Tibial artery (tissue), 4 donors: Measurements from ENCODE around the gene FFAR1.

Experiments used
- DNase-seq, 2 donors: peaks; one replicate each; pipeline ENCODE4 v3.0.0-alpha.2; 2019
- H3K27ac ChIP-seq, 2 donors: fragments of 200-600 bp; sonication (generic) in 1 of 2; 1 replicate in 1 of 2; 2 replicates in 1 of 2; pipeline ENCODE4 v1.5.1; 2018 to 2019; ENCODE audit warnings: mild to moderate bottlenecking in 1 of 2
- H3K27me3 ChIP-seq, 2 donors: fragments of 200-600 bp; sonication (generic) in 1 of 2; one replicate each; pipeline versions ENCODE4 v1.5.1 to v1.6.0; 2016 to 2019
- H3K36me3 ChIP-seq, 3 donors: fragments of 200-600 bp; sonication (generic) in 2 of 3; one replicate each; pipeline ENCODE4 v1.5.1; 2016 to 2019; ENCODE audit warnings: mild to moderate bottlenecking in 2 of 3
- H3K4me1 ChIP-seq, 4 donors: fragments of 200-600 bp; sonication (generic) in 2 of 4; 1 replicate in 3 of 4; 2 replicates in 1 of 4; pipeline ENCODE4 v1.5.1; 2016 to 2019
- H3K4me3 ChIP-seq, 2 donors: fragments of 200-600 bp; sonication (generic) in 1 of 2; 1 replicate in 1 of 2; 2 replicates in 1 of 2; pipeline ENCODE4 v1.5.1; 2018 to 2019; ENCODE audit warnings: mild to moderate bottlenecking in 2 of 2
- H3K9me3 ChIP-seq, 3 donors: fragments of 200-600 bp; sonication (generic) in 1 of 3; one replicate each; pipeline ENCODE4 v1.5.1; 2016 to 2019
- CTCF ChIP-seq, 2 experiments: fragments of 200-600 bp in 1 of 2; fragments of 450-650 bp in 1 of 2; IDR thresholded peaks; one replicate each; pipeline ENCODE4 v1.5.1; 2017 to 2019; ENCODE audit warnings: antibody characterized with exemption in 2 of 2, mild to moderate bottlenecking in 1 of 2, moderate library complexity in 1 of 2
- intact Hi-C: fragments of 100-400 bp; cut with DNase I; formaldehyde crosslinking; loops from one replicate; pipeline ENCODE4 v1.15.0; 2023; ENCODE audit warnings: low total_unique reads

FFAR1 gene

DNA sequence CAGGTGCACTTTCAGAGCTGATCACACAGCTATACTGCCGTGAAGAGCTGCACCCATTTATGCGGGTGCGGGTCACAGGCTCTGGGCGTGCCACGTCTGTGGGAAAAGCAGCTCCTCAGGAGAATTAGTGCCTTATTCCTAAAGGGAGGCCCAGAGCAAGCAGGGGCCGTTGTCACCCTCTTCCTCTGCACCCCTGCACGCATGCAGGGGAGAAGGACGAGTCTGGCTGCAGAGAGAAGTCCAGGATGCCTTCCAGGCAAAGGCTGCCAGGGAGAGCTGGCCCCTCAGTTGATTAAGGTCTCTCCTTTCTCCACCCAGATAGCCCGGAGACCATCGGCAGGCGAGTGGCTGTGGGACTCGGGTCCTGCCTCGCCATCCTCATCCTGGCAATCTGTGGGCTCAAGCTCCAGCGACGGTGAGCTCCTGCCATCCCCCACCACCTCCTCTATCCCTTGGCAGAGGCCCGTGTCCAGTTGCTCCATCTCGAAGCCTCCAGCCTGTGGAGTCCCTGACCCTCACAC, 3.1 kb upstream of the FFAR1 start:
- peak in 1 of 2 donors; percentile 35 for DNase-seq
- H3K27ac ChIP-seq = no peak overlapping the region
- intact Hi-C loops = no loop called here

DNA sequence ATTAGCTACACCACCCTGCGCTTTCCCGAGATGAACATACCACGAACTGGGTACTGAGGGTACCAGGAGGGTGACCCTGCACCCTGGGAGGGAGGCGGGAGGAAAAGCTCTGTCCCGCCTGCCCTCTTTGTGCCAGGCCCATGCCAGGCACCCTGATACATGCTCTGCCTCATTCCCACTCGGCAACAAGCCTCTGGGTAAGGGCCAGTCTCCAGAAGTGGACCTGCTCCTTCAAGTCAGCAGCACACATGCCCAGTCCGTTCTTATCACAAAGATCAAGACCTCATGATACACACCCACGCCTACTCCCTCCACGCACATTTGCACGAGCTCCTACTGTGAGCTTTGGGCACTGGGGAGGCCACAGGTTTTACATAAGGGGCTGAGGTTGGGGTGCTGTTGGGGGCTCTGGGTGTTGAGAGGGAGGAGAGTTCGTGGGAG, 2.0 kb upstream of the FFAR1 start:
- H3K27me3 ChIP-seq = peaks cover 0 to 18% of the 10 kb centered on the region in 2 donors
- TF ChIP-seq CTCF (IDR thresholded peaks at IDR 0.05) = no peak
- intact Hi-C loops = no loop called here
- H3K36me3 ChIP-seq = no peaks in the 10 kb centered on the region
- H3K9me3 ChIP-seq = no peaks in the 10 kb centered on the region
- peak in 1 of 2 donors; percentile 31 for DNase-seq
- no peak overlapping the region for H3K27ac ChIP-seq
- no peaks in the 10 kb centered on the region for H3K4me1 ChIP-seq
- no peak overlapping the region for H3K4me3 ChIP-seq

More for the DNA sequence above, 3.1 kb upstream of the FFAR1 start:
- no peak for TF ChIP-seq CTCF (IDR thresholded peaks at IDR 0.05)
- no peaks in the 10 kb centered on the region for H3K4me1 ChIP-seq
- H3K27me3 ChIP-seq = peaks cover 0 to 8% of the 10 kb centered on the region in 2 donors
- H3K4me3 ChIP-seq = no peak overlapping the region
- H3K9me3 ChIP-seq = no peaks in the 10 kb centered on the region
- H3K36me3 ChIP-seq = no peaks in the 10 kb centered on the region

DNA sequence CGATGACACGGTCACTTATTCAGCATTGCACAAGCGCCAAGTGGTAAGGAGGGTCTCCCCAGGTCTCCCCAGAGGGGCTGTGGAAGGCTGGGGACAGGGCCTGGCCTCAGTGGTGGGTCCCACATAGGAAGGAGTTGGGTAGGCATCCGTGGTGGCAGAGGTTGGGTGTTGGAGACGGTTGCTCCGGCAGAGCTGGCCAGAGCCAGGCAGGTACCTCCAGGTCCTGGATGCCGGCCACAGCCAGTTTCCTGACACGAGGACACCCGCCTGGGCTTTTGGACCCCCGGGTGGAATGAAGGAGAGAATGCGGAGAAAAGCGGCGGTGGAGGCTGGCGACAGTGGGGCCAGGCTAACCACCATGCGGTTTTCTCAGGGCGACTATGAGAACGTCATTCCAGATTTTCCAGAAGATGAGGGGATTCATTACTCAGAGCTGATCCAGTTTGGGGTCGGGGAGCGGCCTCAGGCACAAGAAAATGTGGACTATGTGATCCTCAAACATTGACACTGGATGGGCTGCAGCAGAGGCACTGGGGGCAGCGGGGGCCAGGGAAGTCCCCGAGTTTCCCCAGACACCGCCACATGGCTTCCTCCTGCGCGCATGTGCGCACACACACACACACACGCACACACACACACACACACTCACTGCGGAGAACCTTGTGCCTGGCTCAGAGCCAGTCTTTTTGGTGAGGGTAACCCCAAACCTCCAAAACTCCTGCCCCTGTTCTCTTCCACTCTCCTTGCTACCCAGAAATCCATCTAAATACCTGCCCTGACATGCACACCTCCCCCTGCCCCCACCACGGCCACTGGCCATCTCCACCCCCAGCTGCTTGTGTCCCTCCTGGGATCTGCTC, 1.3 kb upstream of the FFAR1 start:
- peak in 1 of 2 donors; percentile 54 for DNase-seq
- no peak overlapping the region for H3K27ac ChIP-seq

DNA sequence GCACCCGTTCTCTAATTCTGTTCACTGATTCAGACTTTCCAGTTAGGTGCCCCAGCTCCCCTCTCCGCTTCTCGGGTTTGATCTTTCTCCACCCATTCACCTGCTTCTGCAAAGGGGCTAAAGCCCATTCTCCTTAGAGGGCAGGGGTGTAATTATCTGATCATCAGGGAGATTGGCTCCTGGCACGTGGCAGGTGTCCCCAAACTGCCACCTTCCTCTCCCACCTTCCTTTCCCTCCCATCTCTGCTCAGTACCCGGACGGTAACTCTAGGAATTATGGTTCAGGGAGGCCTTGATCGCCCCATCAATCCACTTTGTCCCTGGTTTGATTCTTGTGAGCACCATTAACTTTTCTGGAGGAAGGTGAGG, 212 bp downstream of the FFAR1 start:
- no peak for DNase-seq
- H3K27me3 ChIP-seq = peaks cover 0 to 37% of the 10 kb centered on the region in 2 donors
- H3K4me1 ChIP-seq = no peaks in the 10 kb centered on the region
- intact Hi-C loops = no loop called here
- no peak overlapping the region for H3K4me3 ChIP-seq
- no peaks in the 10 kb centered on the region for H3K9me3 ChIP-seq
- H3K27ac ChIP-seq = no peak overlapping the region
- H3K36me3 ChIP-seq = no peaks in the 10 kb centered on the region
- no peak for TF ChIP-seq CTCF (IDR thresholded peaks at IDR 0.05)

More for the DNA sequence above, 1.3 kb upstream of the FFAR1 start:
- no peaks in the 10 kb centered on the region for H3K4me1 ChIP-seq
- H3K4me3 ChIP-seq = no peak overlapping the region
- intact Hi-C loops = no loop called here
- peaks cover 0 to 24% of the 10 kb centered on the region in 2 donors for H3K27me3 ChIP-seq
- TF ChIP-seq CTCF (IDR thresholded peaks at IDR 0.05) = no peak
- no peaks in the 10 kb centered on the region for H3K9me3 ChIP-seq
- no peaks in the 10 kb centered on the region for H3K36me3 ChIP-seq

DNA sequence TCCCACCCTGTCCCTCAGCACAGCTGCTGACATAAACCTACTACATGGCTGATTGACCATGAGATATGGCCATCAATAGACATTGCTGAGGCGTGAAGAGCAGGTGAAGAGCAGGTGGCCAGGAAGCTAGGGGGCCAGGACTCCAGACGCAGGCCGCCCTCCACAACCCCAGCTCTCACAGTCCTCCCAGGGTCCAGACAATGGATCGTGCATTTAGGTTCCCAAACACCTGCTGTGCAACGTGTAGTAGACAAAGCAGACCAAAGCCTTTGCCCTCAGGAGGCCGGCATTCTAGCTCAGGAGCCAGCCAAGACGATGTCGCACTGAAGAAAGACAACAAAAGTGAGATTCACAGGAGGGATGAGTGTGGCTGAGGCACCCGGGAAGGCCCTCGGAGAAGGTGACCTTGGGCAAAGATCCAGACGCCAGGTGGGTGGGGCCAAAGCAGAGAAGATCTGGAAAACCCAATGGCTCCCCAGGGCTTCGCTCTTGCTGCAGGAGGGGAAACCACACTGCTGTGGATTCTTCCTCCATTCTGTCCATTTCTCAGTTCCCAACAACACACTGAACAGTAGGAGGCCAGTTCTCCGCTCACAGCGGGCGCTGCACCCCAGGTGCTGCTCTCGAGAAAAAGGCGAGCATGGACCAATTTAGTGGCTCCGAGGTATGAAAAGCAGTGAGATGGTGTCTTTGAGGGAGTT, 1.4 kb downstream of the FFAR1 start:
- intact Hi-C loops = no loop called here
- no peak overlapping the region for H3K4me3 ChIP-seq
- H3K36me3 ChIP-seq = no peaks in the 10 kb centered on the region
- H3K9me3 ChIP-seq = no peaks in the 10 kb centered on the region
- DNase-seq = peak in 1 of 2 donors; percentile 40
- H3K27me3 ChIP-seq = peaks cover 0 to 42% of the 10 kb centered on the region in 2 donors
- no peak overlapping the region for H3K27ac ChIP-seq
- no peaks in the 10 kb centered on the region for H3K4me1 ChIP-seq
- TF ChIP-seq CTCF (IDR thresholded peaks at IDR 0.05) = no peak
